ENCODE results near the gene ARF3.
"Not testable (repeated sequence)": the region's sequence is repeated elsewhere in the genome, so short reads cannot be mapped to it uniquely, and the experiment has no call there.

The ARF3 gene

DNA sequence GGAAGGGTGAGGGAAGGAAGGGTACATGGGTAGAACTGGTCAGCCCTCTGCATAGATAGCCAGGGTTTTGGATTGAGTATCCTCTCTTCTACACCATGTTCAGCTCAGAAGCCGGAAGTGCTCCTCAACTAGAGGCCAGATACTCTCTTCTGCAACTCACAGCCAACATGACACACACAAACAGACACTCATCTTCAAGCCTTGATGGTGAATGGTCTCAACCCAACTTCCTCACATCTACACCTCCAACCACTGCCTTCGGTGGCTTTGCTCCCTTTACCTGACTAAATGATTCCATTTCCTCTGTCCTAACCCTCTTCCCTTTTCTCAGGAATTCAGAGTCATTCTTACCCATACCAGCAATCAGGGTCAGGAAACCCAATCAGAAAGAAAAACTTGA is 24.4 kb downstream of the ARF3 start:
- in situ Hi-C loops (cut with MboI; ENCODE audit: low sequenced_read_pairs) = no loop called here

DNA sequence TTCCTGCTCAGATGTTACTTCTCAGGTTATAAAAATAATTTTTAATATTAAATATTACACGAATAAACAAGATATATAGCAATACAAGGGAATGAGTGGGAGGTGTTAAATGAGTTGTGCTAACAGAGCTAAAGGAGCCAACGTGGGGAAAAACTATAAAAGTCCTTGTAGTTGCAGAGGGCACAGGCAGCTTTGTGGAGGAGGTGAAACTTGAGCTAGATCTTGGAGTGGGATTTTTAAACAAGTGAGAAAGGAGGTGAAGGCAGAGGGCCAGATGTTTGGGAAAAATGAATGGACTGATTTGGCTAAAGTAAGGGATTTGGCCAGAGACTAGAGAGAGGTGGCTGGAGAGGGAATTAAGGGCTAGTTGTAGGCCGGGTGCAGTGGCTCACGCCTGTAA is 26.8 kb downstream of the ARF3 start:
- in situ Hi-C loops (cut with MboI; ENCODE audit: low sequenced_read_pairs) = no loop called here

- in situ Hi-C loops (cut with MboI; ENCODE audit: low sequenced_read_pairs) = no loop called here
Measured at GRCh38 chr12:48929551-48929950, 27.7 kb downstream of the ARF3 start.

DNA sequence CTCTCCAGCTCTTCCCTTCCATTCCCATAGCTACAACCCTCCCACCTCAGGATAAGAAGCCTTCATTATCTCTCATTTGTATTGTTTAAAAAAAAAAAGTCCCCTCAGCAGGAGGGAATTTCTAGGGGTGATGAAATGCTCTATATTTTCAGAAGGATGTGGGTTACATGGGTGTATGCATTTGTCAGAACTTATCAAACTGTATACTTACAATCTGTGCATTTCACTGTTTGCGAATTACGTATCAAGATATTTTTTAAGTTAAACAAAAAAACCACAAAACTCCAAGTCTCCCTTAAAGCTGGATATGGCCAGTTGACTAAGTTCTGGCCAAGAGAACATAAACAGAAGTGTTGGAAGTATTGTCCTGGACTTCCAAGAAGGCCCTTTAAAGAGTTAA is 30.0 kb downstream of the ARF3 start:
- in situ Hi-C loops (cut with MboI; ENCODE audit: low sequenced_read_pairs) = no loop called here

GRCh38 chr12:48925304-48926011 is 31.8 kb downstream of the ARF3 start, which contains the start of gene FKBP11:
FKBP11 (minus strand) TSS chr12:48925492; CDS start chr12:48925428, 64 bp downstream.
- in situ Hi-C loops (cut with MboI; ENCODE audit: low sequenced_read_pairs) = no loop called here

DNA sequence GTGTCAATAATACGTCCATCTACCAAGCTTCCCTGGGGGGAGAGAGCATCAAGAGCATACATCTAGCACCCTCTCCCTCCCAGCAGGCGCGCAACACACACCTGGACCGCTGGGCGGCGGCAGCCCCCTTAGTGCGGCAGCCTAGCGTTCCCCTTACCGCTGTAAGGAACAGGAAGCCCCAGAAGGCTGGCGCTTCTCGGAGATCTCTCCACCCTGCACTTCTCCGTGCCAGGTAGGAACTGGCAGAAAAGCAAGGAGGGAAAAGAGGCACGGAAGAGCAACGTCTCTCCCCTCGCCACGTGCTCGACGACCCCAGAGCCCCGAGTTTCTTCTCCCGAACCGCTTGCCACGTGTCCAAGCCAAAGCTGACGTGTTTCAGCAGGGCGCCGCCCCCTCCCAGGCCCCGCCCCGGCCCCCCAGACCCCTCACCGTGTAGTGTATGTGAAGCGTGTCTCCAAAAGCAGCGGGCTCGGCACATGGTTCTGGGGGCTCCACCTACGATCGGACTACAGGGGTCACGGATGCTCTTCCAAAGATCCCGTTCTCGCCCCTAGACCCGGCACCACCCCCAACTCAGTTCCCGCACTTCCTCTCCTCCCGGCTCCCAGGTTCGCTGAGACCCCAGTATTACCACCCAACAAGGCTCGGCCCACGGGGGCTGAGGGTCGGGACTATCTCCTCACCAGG is 32.5 kb downstream of the ARF3 start:
- in situ Hi-C loops (cut with MboI; ENCODE audit: low sequenced_read_pairs) = no loop called here

DNA sequence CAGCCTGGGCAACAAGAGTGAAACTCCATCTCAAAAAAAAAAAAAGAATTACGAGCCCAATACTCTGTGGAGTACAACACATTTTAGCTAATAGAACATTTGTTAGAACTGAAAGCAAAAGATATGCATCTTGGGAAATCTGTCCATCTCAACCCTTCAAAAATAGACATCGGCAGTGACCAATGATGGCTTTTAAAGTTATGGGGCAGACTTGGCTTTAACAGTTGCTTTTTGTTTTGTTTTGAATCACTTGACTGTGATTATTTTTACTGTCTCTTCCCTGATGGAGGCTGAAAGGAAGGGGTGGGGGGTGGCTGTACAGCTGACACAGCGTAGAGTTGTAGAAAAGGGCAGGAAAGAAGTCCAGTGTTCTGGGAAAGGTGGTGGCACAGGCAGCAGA is 34.2 kb downstream of the ARF3 start:
- in situ Hi-C loops (cut with MboI; ENCODE audit: low sequenced_read_pairs) = no loop called here

GRCh38 chr12:48917857-48918537 is 39.3 kb downstream of the ARF3 start:
- in situ Hi-C loops (cut with MboI; ENCODE audit: low sequenced_read_pairs) = no loop called here

- in situ Hi-C loops (cut with MboI; ENCODE audit: low sequenced_read_pairs) = no loop called here
Measured at GRCh38 chr12:48910196-48910595, 47.1 kb downstream of the ARF3 start.

GRCh38 chr12:48909698-48910097 is 47.6 kb downstream of the ARF3 start:
- in situ Hi-C loops (cut with MboI; ENCODE audit: low sequenced_read_pairs) = not testable (repeated sequence)

GRCh38 chr12:48907245-48907644 is 50.0 kb downstream of the ARF3 start:
- in situ Hi-C loops (cut with MboI; ENCODE audit: low sequenced_read_pairs) = no loop called here

- in situ Hi-C loops (cut with MboI; ENCODE audit: low sequenced_read_pairs) = no loop called here
Measured at GRCh38 chr12:48903982-48904411, 53.3 kb downstream of the ARF3 start.

GRCh38 chr12:48903363-48903981 is 53.8 kb downstream of the ARF3 start:
- in situ Hi-C loops (cut with MboI; ENCODE audit: low sequenced_read_pairs) = no loop called here

- in situ Hi-C loops (cut with MboI; ENCODE audit: low sequenced_read_pairs) = no loop called here
Measured at GRCh38 chr12:48901278-48901677, 56.0 kb downstream of the ARF3 start.

- in situ Hi-C loops (cut with MboI; ENCODE audit: low sequenced_read_pairs) = no loop called here
Measured at GRCh38 chr12:48899651-48900050, 57.6 kb downstream of the ARF3 start.

GRCh38 chr12:48894271-48894670 is 63.0 kb downstream of the ARF3 start:
- in situ Hi-C loops (cut with MboI; ENCODE audit: low sequenced_read_pairs) = no loop called here

DNA sequence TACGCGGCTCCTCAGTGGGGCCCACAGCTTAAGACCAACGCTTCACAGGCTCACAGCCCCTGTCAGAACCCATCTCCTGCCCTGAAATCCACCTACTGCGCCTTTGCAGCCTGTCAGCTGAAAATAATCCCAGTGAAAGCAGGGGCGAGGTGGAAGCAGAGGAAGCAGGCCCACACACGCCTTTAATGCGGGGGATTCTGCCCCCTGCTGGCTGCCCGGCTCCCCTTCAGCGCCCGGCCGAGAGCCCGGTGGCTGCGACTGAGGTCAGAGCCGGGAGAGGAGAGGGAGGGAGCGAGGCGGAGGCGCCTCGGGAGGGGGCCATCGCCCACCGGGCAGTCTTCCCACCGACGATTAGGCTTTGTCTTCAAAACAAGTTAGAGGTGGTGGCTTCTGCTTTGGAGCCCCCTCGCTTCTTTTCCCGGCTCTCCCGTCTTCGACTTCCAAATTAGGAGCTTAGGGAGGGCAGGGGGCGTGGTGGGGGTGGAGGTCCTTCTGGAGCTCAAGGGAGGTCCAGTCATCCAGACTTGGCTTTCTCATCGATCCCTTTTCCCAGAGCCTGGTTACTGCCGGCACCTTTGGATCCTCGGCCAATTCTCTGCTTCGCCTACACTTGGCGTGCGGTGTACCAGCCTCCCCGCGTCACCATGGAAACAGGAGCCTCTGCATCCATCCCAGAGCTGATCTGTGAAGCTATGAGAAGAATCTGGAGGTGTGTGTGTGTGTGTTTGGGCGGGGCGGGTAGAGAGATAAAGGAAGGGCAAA is 66.4 kb downstream of the ARF3 start:
- in situ Hi-C loops (cut with MboI; ENCODE audit: low sequenced_read_pairs) = no loop called here

DNA sequence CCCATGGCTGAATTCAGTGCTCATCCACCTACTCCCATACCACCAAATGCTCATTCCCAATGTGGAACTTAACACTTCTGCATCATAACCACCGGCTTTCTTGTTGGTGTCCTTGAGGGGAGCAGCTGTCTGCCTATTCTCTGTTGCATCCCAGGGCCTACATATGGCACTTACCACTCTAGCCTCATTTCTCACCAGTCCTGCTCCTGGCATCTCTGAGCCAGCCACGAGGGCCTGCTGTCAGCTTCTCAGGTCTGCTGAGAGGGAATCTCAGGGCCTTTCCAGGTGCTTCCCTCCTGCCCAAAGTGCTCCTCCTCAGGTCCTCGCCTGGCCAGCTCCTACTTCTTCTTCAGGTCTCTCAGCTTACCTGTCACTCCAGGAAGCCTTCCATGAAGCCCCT is 67.6 kb downstream of the ARF3 start:
- in situ Hi-C loops (cut with MboI; ENCODE audit: low sequenced_read_pairs) = no loop called here

All from HL-60/S4 treated with retinoic acid at 250 ng/mL for 4 days and 3 days (cell line).